GM06990 (cell line): Measurements from ENCODE around the gene NIM1K.

Experiments
- DNase-seq: peaks from one replicate; pipeline ENCODE4 v3.0.0-alpha.2; 2011; ENCODE audit not compliant: insufficient read length; ENCODE audit errors: extremely low read depth
- H3K27me3 ChIP-seq: replicated peaks from 2 replicates; pipeline ENCODE4 v1.6.0; 2011; ENCODE audit warnings: low read length; ENCODE audit not compliant: control insufficient read depth, insufficient read depth
- H3K36me3 ChIP-seq: 2 replicates; pipeline ENCODE4 v1.5.1; 2011; ENCODE audit warnings: low read length; ENCODE audit not compliant: control insufficient read depth, insufficient read depth
- H3K4me3 ChIP-seq: replicated peaks from 2 replicates; pipeline ENCODE4 v1.5.1; 2011; ENCODE audit warnings: low read depth, mild to moderate bottlenecking, control low read depth, low read length
- CTCF ChIP-seq: IDR thresholded peaks from 2 replicates; pipeline ENCODE4 v1.5.1; 2011; ENCODE audit warnings: low read length, control low read depth, mild to moderate bottlenecking, inconsistent platforms; ENCODE audit not compliant: insufficient read depth, poor library complexity, severe bottlenecking

The NIM1K gene

DNA sequence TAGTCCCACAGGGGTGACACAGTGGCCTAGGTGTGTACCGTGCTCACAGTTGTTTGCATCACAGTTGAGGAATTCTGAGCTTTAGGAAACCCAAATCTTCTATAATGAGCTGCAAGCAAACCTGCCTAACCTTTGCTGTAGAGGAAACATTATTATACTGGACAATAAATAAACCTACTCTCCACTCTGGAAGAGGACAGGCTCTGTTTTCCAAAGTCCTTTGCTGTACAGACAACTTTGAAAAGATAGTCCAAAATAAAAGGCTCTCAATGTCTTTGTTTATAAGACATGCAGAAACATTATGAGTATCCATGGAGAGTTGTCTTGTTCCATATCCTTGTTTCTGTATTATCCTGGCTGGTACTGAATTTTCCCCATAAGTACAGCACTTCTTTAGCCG lies 42.0 kb upstream of the NIM1K start:
- Histone ChIP-seq H3K27me3 (no peaks in the 10 kb centered on the region), H3K36me3 (peaks cover 3% of the 10 kb centered on the region), H3K4me3 (no peak overlapping the region)
- DNase-seq: no peak
- no peak for TF ChIP-seq CTCF

- DNase-seq: no peak
- no peak for TF ChIP-seq CTCF
- Histone ChIP-seq H3K4me3 (no peak overlapping the region), H3K27me3 (no peaks in the 10 kb centered on the region), H3K36me3 (peaks cover 3% of the 10 kb centered on the region)
Observed at GRCh38 chr5:43150748-43151147, 41.3 kb upstream of the NIM1K start.

DNA sequence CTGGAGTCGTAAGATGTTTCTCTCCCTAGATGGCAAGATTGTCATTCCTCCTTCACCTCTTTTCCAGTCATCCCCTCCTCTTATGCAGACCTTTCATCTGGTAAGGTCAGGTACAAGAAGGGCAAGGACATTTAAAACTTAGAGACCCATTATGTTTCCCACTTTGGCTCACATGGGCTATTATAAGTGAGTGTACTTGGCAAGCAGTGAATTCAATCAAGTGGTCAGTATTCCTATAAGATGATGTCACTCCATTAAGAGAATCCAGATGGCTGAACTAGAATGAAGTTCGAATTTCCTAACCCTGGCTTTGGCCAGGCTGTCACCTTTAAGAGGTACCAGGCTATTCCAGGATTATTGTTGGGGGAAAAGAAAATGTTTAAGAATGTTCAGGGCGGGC lies 39.1 kb upstream of the NIM1K start:
- H3K4me3 ChIP-seq: no peak overlapping the region
- peaks cover 3% of the 10 kb centered on the region for H3K36me3 ChIP-seq
- no peak for DNase-seq
- H3K27me3 ChIP-seq: no peaks in the 10 kb centered on the region
- TF ChIP-seq CTCF: no peak

- H3K36me3 ChIP-seq: peaks cover 1% of the 10 kb centered on the region
- no peak for DNase-seq
Observed at GRCh38 chr5:43154469-43154868, 37.6 kb upstream of the NIM1K start.

DNA sequence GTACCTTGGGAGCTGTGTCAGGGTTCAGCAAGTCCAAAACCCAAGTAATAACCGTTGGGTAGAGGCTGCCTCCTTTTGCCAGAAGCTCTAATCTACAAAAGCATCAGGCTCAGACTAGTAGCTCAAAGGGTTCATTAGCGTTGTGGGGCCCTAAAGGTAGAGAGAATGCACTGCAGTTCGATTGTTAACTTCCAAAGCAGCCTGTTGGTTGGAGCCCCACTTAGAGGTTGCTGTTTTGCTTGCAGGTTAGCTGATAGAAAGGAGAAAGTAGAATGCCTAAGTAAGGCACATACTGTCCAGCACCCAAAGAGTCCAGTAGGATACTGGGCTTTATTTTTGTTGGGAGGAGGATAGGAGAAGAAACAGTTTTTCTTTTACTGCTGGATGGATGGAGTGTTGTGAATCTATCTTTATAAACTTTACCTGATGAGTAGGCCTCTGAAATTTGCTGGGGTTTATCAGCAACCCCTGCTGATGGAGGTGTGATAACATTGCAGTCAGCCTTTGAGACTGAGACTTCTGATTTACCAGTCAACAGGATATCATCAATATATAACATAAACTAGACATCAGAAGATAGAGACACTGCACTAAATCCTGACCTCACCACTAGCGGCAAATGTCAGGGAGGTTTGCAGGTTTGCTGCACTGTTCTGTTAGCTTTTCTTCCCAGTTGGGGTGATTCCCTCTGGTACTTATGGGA lies 36.5 kb upstream of the NIM1K start:
- no peak overlapping the region for H3K4me3 ChIP-seq
- peaks cover 1% of the 10 kb centered on the region for H3K36me3 ChIP-seq
- no peaks in the 10 kb centered on the region for H3K27me3 ChIP-seq
- no peak for DNase-seq
- TF ChIP-seq CTCF: no peak

More at GRCh38 chr5:43154469-43154868, 37.6 kb upstream of the NIM1K start:
- no peak for TF ChIP-seq CTCF
- no peaks in the 10 kb centered on the region for H3K27me3 ChIP-seq
- no peak overlapping the region for H3K4me3 ChIP-seq

- peaks cover 1% of the 10 kb centered on the region for H3K36me3 ChIP-seq
- TF ChIP-seq CTCF: no peak
- H3K4me3 ChIP-seq: no peak overlapping the region
- DNase-seq: no peak
- H3K27me3 ChIP-seq: no peaks in the 10 kb centered on the region
Observed at GRCh38 chr5:43156388-43156787, 35.6 kb upstream of the NIM1K start.
